HG03565 (cell line): Measurements from ENCODE around the gene ABCC10.

Source experiments
- ATAC-seq: cut with Tn5 transposase; IDR thresholded peaks from one replicate; pipeline ENCODE4 v1.9.1; 2021; ENCODE audit warnings: mild to moderate bottlenecking, moderate library complexity; ENCODE audit not compliant: unreplicated experiment

Gene ABCC10

DNA sequence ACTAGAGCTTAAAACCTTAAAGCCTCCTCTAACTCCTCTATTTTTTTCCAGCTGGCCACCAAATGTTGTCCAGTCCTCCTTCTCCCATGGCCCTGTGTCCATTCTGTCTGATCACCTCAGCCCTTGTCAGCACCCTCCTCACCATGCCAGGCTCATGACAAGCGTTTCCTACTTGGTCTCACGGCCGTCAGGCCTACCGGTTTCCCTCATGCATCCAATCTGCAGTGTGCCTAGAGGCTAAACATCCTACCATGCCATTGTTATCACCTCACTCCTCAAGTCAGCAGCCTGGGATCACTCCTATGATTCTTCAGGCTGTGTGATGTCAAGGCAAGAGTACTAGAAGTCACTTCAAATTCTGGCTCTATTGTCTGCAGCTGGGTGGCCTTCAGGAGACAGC, 40.4 kb downstream of the ABCC10 start:
- no peak for ATAC-seq

DNA sequence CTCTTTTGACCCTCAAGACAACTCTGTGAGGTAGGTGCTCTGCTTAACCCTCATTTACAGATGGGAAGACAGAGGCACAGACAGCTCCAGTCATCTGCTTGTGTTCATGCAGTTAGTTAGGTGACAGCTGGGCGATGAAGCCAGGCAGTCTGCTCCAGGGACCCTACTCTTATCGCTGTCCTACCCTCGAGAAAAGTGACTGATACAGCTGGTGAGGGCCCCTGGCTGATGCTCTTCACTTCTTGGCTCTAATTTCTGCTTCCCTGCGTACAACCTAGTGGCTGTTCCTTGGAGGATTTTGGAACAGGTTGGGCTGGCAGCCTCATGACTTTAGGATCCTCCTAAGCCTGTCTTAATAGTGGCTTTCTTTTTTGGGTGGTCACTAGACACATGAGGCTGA, 40.9 kb downstream of the ABCC10 start:
- no peak for ATAC-seq

DNA sequence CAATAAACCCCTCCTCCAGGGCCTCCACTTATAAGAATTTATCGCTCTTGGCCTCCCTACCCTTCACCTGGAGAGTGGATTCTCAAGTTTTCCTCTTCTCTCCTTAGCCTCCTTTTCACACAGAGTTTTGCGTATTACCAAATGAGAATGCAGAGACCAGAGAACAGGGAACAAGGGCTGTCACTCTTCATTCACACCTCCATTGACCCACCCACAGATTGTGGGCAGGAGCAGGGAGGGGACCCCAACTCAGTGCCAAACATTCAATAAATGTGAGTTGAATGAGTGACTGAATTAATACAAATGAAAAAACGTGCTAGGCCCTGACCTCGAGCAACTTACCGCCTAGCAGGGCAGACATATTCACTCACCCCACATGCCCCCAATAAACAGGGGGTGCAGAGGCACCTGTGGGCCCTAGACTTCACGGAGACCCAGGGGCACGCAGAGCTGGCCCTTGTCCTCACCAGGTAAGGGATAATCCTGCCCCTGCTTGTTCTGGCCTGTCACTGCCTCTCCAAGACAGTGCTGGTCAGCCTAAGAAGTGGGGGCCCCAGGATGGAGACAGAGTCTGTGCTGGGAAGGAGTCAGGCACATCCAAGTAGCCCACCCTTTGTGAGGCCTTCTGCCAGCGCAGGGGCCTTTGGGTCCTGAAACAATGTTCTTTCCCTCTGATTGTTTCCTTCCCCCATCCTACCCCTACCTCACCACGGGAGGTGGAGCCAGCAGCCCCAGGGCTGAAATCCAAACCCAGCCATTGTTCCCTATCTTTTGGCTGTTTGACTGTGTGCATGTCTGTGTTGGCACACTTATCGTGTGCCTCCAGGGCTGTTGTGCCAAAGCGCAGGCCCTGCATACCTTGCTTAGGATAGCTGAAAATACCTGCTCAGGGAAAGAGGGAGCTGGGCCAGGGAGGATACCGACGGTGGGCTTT, 41.7 kb downstream of the ABCC10 start:
- no peak for ATAC-seq

DNA sequence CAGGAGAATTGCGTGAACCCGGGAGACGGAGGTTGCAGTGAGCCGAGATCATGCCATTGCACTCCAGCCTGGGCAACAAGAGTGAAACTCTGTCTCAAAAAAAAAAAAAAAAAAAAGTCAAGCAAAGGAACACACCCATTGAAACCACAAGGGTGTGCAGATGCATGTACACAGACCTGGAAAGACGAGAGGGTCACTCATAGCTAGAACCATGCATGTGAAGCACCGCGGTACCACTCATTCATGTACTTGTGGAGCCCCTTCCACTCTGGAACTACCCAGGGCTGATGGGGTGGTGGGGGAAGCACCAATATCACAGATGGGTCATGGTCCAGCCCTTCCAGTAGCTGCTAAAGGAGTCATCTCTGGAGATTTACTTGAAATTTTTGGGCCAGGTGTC, 42.6 kb downstream of the ABCC10 start:
- ATAC-seq = no peak

DNA sequence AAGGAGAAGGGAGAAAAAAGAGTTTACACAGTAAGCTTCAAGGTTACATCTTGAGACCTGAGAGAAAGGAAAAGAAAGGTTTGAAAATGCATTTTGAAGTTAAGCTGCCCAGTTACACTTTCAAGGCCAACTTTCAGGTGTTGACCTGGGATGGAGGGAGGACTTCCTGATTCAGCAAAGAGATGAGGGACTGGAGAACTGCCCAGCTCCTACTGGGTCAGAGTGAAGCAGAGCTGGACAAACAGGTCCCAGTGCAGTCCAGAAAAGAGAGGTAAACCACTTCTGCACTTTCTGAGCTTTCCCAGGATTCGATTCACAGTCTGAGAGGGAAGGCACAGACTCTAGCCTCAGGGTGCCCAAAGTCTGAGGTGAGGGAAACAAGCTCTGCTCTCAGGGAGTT, 44.1 kb downstream of the ABCC10 start:
- no peak for ATAC-seq

DNA sequence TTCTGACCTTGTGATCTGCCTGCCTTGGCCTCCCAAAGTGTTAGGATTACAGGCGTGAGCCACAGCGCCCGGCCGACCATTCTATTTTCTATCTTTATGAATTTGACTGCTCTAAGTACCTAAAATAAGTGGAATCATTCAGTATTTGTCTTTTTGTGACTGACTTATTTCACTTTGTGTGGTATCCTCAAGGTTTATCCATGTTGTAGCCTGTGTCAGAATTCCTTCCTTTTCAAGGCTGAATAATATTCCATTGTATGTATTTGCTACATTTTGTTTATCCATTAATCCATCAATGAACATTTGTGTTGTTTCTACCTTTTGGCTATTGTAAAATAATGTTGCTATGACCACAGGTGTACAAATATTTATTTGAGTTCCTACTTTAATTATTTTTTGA, 45.2 kb downstream of the ABCC10 start:
- no peak for ATAC-seq

DNA sequence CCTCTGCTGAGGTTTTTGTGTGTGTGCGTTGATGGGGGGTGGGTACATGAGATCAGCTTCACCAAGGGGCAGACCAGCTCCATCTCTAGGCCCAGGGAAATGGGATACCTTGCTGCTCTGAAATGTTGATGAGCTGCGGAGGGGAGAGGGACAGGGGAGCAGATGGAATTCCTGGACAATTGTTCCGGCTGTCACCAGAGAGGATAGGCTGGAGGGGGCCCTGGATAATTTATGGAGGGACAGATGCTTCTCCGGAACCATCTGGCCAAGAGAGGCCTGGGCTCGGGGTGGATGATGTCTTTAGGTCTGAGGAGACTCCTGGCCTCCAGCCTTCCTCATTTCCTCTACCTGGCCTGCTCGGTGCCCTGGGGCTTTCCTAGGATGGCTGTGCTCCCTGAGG, 48.2 kb downstream of the ABCC10 start:
- no peak for ATAC-seq

DNA sequence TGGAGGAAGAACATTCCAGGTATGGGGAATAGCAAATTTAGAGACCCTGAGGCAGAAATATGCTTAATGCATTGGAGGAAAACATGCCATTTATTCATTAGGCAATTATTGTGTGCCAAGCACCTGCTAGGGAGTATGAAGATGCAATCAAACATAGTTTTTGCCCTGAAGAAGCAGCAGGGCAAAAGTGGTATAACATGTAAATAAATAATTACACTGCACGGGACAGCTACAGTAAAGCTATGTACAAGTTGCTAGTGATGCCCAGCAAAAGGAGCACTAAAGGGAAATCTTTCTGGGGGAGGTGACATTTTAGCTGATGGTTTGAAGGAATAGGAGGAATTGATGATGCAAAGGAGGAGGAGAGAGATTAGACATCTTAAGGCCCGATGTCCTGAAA, 49.4 kb downstream of the ABCC10 start:
- ATAC-seq = no peak

DNA sequence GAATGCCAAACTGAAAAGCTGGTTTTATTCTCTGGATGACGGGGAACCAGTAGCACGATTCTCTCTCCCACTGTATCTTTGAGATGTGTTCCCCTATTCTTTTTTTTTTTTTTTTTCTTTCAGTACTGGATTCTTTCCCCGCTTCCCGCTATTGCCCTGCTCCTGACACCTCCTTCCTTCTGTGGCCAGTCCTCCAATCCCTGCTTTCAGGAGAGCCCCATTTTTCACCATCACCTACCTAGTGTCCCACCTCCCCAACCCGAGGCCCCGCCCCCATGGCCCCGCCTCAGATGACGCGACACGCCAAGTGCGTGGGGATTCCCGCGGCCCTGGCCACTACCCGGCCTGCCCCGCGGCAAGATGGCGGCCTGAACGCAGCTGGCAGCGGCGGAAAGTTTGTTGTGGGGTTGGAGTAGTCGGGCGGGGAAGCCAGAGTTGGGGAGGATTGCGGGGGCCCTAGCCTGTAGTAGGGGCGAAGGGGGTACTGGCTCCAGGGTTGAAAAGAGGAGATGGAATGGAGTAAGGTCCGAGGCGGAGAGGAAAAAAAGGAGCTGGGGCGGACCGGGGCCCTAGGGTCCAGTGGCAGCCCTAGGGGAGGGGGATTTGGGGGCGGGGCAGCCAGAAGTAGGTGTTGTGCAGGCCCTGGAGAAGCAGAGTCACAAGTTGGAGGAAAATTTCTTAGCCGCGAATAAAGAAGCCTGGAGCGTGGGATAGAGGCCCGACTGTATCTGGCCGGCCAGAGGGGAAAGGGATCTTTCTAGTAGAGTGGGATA, 50.1 kb downstream of the ABCC10 start, which contains the start of gene TJAP1:
Gene TJAP1, plus strand, starts transcription at position 336 of the 773 bp plus-strand sequence. CDS start 21,432 bp downstream, outside the sequence.
- peak; percentile 84 for ATAC-seq

DNA sequence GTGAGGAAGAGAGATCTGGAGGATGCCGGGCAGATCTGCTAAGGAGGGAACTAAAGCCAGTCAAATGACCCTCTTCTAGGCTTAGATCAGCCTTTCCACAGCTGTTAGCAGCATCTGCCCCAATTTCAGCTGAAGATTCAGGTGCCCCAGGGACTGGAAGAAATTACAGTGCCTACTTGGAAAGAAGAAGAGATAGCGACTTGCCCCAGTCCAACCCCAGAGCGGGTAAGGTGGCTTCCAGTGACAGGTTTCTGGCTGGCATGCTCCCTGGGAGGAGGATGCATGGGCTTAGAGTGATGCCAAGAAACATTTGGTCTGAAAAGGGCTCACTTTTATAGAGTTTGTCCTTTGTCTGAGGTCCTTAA, 50.6 kb downstream of the ABCC10 start:
- ATAC-seq = no peak

DNA sequence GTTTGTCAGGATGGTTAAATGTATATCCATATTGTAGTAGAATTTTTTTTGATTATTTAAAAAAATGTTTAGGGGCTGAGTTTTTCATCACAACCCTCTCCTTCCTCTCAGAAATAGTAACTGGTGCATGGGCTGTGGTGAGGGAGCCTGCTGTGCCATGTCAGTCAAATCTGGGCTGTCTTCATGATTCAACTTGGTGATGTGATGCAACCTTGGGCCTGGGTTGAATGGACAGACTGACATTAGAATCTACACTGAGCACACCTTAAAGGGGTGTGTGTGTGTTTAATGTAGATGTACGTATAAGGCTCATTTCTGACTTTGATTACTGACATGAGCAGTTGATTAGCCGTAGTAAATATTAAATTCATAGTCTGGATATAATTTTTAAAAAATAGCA, 53.7 kb downstream of the ABCC10 start:
- no peak for ATAC-seq

DNA sequence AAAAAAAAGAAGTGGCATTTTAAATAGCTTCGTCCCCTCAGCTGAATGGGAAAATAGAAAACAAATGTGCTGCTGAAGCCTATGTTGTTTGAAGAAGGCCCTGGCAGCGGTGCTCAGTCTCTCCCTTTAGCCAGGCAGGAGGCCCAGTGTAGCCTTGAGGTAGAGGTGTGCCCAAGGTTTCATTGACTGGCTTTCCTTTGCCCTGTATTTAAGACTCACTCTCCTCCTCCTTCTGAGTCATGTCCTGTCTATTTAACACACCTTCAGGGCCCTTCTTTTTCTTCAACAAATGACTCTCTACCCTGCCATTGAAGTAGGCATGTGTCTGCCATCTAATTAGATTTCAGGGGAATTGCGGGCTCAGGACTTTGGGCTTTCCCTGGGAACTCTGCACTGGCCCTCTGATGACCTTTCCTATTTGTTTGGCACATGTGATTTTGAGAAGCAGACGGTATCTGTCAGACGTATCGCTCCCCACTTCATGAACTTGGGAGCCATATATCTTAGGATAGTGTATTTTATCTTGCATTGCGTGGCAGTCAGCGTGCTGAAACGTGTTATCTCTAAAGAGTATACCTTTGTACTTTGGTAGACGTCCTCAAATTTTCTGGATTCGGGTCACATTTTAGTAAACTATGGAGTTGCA, 54.4 kb downstream of the ABCC10 start:
- ATAC-seq = no peak

DNA sequence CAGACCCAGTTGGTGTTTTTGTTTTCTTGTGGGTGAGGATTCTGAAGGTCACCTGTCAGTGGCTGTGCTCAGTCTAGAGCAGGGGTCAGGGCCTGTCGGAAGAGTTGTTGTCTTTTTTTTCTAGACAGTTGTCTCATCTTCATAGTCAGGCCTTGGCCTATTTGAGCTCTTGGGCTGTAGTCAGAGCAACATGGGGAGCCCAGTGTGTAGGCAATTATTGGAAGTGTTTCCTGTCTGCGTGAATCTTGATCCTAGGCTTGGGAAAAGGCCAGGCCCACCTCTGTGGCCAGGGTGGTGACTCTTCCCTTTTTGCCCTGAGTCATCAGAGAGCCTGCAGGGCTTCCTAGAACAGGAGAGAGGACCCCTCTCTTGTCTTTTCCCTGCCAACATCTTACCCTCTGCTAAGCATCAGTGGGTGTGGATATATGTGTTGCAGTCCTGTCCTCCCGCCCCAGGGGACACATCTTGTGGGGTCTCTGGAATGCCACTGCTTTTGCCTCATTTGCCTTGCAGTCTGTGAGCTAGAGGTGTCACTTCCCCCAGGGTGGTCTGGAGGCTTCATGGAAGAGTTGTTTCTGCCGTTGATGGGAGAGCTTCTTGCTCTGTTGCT, 61.4 kb downstream of the ABCC10 start:
- no peak for ATAC-seq

DNA sequence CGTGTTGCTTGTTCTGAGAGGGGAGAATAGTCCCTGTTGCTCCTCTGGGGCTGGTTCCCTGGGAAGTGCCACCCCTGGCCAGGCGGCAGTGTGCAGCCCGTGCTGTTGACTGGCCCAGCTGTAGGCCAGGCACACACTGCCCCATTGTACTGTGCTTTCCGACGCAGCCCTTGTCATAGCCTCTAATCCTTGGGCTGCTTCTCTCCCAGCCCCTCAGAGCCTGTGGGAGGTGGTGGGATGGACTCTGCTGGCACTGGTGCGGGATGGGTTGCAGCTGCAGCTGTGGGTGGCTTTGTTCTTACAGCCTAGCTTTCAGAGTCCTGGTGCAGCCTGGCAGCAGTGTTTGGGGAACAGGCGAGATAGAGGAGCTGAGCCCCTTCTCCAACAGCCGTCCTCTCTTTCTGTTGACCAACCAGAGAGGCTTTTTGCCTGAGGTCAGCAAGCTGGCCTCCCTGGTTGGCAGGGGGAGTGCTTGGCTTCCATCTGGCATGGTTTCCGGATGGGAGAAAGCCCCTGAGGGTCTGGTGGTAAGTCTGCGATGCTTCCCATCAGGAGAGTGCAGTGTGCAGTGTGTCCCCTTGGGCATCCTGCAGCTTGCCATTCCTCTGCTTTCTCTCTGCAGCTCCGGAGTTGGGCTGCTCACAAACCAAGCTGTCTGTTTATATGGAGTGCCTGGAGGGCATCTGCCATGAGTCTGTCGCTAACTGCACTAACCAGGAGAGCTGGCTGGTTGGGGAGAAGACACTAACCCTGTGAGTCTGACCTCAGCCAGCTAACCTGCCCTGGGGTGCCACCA, 62.1 kb downstream of the ABCC10 start:
- no peak for ATAC-seq

DNA sequence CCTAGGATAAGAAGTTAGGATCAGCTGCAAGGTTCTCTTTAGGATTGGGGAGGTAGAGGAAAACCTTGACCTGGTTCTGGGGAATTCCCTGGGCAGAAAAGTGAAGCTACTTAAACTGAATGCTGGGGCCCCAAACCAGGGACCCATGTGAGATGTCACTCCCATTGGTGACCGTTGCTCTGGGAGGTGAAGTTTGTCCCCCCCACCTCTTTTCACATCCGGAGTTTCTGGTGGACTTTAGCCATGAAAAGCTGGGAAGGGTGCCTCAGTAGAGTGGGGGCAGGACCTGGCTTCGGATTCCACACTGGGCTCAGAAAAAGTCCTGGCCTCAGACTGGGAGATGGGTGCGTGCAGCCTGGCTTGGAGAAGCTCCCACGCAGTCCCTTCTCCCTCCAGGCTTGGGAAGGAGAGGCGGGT, 63.2 kb downstream of the ABCC10 start:
- no peak for ATAC-seq

DNA sequence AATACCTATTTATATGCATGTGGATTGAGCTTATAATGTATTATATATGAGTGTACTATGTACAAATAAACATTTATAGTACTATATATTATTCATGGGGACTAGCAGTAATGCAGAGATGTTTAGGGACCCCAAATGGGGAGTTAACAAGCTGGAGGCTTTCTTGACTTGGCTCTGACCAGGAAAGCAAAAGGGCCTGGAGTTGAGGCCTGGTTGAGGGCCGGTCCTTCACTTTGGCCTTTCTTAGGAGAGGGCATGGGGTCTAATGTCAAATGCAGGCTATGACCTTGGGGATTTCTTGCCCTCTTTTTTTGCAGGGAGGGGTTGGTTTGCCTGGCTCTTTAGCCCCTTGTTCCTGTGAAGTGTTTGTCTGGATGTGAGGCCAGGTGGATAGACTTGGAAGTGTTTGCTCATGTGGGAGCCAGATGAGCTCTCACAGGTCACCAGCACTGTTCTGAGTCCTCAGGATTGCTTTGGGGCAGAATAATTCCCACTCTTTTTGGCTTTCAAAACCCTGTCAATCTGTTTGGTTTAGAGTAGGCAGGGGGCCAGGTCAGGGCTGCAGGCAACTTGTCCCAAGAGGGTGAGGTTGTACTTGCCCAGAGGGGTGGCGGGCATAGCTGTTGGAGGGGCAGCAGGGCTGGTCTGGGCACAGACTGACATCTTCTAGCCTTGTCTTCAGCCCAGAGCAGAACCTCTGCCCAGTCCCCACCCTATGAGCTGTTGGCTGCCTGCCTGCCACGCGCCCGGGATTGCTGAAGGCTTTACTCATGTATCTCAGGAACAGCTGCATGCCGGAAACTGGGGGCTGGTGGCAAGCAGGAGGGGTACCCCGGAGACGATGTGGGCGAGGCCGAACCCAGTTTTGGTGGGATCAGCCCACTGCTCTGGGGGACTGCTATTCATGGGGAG, 64.7 kb downstream of the ABCC10 start:
- no peak for ATAC-seq

DNA sequence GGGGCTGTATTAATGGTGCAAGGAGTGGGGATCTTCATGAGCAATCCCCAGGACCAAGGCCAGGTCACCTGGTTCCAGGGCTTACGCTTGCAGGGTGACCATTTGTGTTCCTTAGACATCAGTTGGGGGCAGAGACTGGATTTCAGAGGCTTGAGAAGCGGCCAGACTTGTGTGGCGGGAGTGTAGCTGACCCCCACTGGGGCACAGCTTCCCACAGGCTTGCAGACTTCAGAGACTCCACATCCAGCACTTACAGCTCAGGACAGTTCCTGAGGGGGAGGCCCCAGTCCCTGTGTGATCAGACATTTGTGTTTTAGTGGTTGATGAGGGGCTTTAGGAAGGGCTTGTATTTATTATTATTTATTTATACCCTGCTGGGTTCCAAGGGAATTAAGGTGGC, 65.3 kb downstream of the ABCC10 start:
- no peak for ATAC-seq

DNA sequence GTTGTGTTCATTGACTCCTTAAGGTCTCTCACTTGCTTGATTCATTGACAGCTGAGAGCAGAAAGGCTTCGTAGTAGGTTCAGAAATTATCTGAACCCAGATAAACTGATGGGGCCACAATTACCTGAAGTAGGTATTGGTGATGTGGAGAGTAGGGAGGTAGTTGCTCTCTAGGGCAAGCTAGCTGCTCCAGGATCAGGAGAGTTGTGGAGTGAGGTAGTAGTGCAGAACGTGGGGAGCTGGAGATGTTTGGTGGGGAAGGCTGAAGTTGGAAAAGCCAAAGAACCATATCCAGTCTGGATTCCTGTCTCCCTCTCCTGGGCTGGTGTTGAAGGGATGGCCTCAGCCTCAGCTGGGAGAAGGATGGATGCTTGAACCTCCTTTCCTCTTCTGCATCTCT, 65.9 kb downstream of the ABCC10 start:
- no peak for ATAC-seq

DNA sequence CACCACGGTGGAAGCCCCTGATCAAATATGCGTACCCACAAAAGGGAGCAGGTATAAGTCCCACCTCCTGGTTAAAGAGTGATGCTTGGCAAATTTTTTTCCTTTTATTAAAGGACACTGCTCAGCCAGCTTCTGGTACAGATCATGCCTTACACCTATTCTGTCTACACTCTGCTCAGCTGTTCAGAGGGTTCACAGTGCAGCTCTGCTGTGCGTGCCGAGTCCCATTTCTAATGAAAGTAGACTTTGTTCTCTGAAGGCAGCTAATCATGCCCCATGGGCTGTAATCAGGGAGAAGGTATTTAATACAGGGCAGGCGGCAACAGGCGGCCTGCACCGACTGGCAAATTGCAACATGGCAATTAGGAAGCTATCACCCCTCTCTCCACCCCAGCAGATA, 66.5 kb downstream of the ABCC10 start:
- no peak for ATAC-seq
